Lung microvascular endothelial cell (primary cell): ENCODE measurements around the gene NR1H4. TPM values are rescaled to one million over a fixed set of nuclear protein-coding genes. Genes with fewer than 3 reads are reported as not detected.

ENCODE experiments used
- total RNA-seq: library from RNA; depleted of rRNA; stranded (reverse); fragments of >200 nt; gene quantifications from 2 replicates; pipeline ENCODE4 v1.2.1, GENCODE V29; 2014

Gene NR1H4
- total RNA-seq, 1 donor from 2014 or later: not detected

Other genes starting within 250 kb of the NR1H4 start
- 0.20 and 0.22 TPM in 2 replicates for gene DEPDC4, start 206.8 kb upstream of the NR1H4 start, total RNA-seq
- gene SCYL2, start 206.7 kb upstream of the NR1H4 start, total RNA-seq: 31.7 and 34.0 TPM in 2 replicates
- not detected in 2 replicates for gene SLC17A8, start 116.8 kb upstream of the NR1H4 start, total RNA-seq
- 13.5 and 17.7 TPM in 2 replicates for gene GAS2L3, start 99.8 kb downstream of the NR1H4 start, total RNA-seq